HG03575 (cell line): ENCODE measurements around the gene KLK3.

Experiments used
- ATAC-seq: cut with Tn5 transposase; IDR thresholded peaks from one replicate; pipeline ENCODE4 v1.9.1; 2021; ENCODE audit not compliant: unreplicated experiment, insufficient number of reproducible peaks, low FRiP score; ENCODE audit errors: extremely low read depth

KLK3 gene

DNA sequence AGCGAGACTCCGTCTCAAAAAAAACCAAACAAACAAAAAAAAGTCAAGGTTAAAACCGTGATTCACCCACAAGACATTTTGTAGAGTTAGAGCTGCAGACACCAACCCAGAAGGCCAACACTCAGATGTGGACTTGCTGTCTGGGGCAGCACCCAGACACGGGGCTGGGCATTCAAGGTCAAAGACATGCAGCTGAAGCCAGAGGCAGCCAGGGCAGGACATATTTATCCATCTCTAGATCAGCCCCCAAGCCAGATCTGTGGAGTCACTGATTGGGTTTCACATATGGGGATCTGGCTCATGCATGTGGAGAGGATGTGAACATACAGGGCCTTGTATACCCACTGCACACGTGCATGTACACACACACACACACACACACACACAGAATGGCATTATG lies 24.9 kb upstream of the KLK3 start:
- ATAC-seq, result no peak

DNA sequence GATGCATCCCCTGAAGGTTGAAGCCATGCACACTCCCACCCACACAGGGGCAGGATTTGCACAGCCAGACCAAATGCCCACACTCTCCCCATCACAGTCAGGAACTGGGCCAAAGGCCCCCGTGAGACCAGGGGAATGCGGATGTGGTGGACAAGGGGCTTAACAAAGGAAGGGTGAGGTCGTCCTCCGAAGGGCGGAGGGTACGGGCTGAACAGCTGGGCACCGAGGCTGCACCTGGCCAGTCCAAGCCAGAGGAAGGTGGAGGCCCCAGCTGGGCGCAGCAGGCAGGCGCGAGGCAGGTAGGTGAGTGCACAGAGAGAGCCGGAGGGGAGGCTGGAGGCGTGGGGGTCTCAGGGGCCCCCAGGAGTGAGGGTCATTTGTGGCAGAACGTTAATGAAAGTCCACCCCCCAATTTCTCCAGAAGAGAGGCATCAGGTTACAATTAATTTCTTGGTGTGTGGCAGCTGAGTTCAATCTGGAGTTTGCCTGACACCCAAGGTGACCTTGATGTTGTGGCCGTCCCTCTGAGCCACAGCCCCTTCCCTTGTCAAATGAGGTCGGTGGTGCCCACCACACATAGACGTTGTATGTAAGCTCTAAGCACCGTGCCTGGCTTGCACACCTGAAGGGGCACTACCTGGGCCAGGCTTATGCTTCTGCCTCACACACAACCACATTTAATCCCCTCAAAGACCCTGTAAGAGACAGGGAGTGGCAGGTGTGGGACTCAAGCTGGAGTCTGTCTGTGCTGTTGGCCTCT lies 24.3 kb upstream of the KLK3 start:
- no peak for ATAC-seq

DNA sequence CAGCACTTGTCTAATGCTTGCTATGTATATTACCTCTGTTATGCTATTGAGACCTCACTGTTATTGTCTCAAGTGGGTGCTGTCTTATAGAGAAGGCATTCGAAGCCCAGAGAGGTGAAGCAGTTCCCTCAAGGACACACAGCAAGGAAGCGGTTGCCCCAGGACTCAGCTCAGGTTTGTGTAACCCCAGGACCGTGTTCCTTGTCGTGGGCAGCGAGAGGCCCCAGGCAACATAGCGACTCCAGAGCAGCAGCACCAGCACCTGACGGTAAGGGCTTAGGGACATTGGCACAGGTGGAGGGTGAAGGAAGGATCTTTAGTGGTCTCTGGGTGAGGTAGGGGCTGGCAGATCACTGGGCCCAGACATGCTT lies 23.7 kb upstream of the KLK3 start:
- no peak for ATAC-seq

DNA sequence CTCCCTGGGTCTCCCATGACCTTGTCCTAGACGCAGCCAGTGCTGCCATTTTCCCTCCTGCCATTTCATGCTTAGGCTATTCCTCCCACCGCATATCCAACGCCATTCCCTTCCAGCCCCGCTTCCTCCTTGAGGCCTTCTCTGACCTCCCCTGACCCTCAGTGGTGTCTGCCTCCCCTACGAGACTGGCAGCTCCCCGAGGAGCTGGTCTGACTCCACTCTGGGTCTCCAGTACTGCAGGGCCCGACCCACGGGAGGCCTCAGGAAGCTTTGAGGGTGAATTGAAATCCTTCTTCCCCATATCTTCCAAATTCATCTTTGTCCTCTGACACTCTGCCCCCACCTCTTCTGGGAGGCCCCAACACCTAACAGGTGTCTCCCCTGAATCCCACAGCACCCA lies 22.0 kb upstream of the KLK3 start:
- no peak for ATAC-seq

DNA sequence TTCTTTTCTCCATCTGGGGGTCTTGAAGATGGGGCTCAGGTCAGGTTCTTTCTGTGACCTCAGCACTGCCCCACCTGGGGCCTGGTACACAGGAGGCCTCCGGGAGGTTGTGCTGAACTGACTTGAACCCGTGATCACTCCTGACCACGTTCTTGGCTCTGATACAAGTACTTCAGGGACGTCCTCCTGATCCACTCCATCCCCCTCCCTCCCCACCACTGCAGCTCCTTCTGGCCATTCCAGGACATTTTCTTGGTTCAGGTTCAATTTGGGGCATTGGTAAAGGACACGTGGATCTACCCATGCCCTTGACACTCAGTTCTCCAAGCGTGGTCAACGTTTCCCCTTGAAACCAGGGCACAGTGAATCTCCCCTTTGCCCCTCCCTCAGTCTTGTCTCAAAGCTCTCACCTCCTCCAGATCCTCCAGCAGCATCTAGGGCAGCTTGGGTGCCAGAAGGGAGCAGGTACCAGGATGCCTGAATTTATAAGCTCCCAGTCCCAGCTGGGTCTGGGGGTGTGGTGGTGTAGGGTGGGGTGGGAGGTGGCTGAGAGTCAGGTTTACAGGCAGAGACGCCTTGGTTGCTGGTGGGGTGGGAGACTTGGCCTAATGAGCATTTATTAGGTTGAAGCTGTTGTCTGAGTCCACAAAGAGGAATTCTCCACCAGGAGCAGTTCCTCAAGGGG lies 21.5 kb upstream of the KLK3 start, which contains the start of gene KLK15:
Gene KLK15, minus strand, starts transcription at position 458 of the 685 bp plus-strand sequence. CDS start 2,082 bp downstream, outside the sequence.
- ATAC-seq, result no peak

DNA sequence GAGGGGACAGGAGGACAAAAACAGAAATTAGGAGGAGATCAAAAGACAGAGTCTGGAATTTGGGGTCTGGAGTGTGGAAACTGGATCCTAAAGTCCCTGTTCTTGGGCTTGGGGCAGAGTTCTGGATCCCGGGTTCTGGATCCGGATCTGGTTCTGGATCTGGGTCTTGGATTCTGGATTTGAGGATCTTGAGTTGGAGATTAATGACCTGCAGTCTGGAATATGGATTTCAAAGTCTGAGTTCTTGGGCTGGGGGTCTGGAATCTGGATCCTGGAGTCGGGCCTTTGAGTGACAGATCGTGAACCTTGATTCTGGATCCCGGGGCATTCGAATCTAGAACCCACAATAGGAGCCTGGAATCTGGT lies 20.9 kb upstream of the KLK3 start:
- no peak for ATAC-seq

DNA sequence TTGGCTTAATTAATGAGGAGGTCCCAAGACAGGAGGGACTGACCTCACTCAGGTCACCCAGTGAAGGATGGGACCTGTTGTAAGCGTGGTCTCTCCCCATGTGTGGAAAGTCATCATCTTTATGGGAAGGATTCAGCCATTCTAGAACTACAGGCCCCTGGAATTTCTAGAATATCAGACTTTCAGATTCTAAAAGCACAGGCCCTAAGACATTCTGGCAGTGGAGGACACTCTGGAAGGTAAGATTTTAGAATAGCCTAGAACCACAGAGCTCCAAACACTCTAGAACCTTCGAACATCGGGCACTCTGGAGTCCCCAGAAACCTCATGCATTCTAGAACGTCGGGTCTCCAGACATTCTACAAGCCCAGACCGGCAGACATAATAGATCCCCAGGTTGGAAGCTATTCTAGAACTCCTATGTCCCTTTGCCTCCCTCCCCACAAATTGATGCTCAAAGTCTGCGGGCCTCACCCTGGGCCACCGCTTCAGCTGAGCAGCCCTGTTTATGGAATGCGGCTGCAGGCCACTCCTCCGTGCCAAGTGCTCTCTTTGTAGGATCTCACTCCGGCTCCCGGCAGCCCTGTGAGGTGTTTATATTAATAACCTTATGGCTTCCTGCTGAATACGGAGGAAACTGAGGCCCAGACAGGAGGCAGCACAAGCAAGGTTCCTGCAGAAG lies 19.5 kb upstream of the KLK3 start:
- no peak for ATAC-seq

DNA sequence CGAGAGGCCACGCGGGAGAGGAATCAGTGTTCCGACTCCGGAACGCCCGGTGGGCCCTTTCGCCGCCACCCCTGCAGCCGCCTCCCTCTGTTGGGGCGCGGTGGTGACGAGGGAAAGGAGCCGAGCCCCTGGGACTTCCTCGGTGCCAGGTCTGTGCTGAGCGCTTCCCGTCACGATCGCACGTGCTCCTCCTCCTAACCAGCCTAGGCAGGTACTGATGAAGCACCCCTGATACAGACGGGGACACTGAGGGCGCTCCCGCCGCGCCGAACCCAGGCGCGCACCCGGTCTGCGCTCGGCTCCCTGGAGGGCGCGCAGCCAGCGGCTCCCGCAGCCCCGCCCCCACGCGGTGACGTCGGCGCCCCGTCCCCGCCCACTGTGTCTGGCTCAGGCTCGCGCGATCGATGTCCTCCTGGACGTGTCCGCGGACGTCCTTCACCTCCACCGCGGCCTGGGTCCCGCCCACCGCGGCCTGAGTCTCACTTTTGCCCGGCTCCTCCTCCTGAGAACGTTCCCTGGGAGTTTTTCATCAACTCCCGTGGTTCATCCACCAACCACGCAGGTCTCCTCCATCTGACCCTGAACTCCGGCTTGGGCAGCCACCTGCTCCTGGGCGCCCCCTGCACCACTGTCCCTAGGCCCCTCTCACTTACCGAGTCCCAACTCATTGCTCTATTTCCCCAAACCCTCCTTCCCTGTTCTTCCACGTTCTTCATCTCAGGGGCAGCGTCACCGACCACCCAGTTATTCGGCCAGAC lies 18.8 kb upstream of the KLK3 start:
- no peak for ATAC-seq

DNA sequence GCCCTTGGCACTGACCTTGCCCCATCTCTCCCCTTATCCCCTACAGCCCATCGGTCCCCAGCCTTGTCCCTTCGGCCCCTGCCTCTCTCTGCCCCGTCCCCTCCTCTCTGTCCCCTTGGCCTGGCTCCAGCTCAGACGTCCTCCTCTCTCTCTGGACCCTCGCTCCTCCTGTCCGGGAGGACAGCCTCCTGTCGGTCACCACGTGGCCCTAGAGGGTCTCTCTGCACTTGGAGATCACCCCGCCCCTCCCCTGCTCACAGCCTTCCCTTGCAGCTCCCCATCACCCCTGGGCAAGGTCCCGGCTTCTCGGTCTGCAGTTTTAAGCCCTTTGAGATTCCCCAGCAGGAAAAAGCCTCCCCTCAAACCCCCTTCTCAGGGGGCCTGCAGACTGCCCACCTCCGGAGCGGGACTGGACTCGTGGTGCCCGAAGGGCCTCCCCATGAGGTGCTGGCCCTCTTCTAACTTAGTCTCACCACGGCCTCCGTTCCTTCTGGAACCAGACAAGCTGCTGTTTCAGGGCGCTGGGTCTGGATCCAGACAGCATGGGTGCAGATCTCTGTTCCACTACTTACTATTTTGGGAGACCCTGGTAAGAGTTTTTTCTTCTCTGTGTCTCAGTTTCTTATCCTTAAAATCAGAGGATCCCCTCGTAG lies 18.0 kb upstream of the KLK3 start:
- ATAC-seq, result no peak

DNA sequence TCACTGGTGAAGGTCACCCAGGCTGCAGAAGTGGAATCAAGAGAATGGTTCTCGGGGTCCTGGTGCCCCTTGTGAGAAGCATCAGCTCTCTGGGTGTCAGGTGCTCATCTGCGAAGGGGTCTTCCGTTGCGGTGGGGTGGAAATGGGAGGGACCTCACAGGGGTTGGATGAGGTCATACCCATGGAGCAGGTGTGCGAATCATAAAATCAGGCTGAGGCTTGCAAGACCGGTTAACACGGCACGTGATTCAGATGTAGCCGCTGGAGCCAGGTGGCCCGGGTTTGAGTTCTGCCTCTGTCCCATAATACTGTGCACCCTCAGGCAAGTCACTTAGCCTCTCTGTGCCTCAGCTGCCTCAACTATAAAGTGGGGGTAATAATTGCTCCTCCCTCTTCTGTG lies 17.4 kb upstream of the KLK3 start:
- no peak for ATAC-seq

DNA sequence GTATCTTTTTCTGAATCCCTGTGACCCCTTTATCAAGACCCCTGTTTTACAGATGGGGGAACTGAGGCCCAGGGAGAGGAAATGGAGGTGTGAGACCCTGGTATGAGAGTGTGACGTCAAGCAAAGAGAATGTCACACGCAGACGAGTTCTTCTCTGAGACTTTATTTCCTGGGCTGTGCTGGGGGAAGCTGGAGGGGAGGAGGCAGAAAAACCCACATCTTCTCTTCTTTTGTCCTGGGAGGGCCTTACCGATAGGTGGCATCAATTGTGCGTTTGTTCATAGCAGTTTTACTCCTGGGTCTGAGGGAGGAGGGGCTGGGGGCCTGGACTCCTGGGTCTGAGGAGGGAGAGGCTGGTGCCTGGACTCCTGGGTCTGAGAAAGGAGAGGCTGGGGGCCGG lies 16.5 kb upstream of the KLK3 start:
- ATAC-seq, result no peak

DNA sequence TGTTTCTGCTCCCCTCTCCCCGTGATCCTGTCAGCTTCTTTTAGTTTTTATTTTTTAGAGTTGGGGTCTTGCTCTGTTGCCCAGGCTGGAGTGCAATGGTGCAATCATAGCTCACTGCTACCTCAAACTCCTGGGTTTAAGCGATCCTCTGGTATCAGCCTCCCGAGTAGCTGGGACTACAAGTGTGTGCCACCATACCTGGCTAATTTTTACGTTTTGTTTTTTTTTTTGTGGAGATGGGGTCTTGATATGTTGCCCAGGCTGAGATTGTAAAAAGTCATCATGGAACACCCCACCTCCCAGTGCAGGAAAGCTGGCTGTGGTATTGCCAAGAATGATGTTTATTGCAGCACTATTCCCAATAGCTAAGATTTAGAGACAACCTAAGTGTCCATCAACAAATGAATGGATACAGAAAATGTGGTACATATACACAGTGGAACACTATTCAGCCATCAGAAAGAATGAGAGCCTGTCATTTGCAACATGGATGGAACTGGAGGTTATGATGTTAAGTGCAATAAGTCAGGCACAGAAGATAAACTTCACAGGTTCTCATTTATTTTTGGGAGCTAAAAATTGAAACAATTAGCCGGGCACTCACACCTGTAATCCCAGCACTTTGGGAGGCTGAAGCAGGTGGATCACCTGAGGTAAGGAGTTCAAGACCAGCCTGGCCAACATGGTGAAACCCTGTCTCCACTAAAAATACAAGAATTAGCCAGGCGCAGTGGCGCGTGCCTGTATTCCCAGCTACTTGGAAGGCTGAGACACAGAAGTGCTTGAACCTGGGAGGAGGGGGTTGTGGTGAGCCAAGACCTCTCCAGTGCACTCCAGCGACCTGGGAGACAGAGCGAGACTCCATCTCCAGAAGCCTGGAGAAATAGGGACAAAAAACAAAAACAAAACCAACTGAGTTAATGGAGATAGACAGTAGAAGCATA lies 14.7 kb upstream of the KLK3 start:
- ATAC-seq, result no peak

DNA sequence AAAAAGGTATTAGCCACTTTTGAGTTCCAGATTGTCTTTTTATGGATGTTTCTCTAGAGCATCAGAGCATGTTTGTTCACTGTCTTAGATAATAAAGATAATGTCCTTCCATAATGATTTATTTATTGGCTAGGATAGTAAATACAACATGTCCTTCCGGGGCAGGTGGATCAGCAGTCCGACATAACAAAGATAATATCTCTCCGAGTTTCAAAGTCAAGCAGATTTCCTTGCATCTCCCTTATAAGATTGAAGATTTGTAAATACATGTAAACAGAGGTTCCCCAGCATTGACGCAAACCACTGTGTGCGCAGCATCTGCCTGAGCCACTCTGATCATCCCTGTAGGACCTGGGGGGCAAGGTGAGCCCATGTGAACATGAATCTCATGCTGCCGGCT lies 12.6 kb upstream of the KLK3 start:
- ATAC-seq, result no peak

DNA sequence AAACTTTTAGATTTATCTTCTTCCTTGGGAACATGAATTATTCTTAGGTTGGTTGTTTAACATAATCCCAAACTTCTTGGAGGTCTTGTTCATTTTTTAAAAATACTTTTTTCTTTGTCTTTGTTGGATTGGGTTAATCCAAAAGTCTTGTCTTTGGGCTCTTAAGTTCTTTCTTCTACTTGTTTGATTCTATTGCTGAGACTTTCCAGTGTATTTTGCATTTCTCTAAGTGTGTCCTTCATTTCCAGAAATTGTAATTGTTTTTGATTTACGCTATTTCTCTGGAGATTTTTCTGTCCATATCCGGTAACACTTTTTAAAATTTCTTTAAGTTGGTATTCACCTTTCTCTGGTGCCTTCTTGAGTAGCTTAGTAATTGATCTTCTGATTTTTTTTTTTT lies 11.5 kb upstream of the KLK3 start:
- ATAC-seq, result no peak

DNA sequence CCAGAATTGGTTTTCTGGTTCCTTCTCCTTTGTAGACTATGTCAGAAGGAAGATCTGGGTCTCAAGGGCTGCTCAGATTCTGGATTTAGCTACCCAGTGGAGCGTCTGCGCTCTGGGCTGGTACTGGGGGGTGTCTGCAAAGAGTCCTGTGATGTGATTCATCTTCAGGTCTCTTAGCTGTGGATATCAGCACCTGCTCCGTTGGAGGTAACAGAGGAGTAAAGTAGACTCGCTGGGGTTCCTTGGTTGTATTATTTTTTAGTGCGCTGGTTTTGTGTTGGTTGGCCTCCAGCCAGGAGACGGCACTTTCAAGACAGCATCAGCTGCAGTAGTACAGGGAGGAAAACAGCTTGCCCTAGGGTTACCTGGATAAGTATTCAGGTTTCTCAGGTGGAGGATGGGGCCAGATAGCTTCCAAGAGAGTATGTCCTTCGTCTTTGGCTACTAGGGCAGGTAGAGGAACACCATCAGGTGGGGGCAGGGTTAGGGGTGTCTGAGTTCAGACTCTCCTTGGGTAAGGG lies 11.0 kb upstream of the KLK3 start:
- ATAC-seq, result no peak

DNA sequence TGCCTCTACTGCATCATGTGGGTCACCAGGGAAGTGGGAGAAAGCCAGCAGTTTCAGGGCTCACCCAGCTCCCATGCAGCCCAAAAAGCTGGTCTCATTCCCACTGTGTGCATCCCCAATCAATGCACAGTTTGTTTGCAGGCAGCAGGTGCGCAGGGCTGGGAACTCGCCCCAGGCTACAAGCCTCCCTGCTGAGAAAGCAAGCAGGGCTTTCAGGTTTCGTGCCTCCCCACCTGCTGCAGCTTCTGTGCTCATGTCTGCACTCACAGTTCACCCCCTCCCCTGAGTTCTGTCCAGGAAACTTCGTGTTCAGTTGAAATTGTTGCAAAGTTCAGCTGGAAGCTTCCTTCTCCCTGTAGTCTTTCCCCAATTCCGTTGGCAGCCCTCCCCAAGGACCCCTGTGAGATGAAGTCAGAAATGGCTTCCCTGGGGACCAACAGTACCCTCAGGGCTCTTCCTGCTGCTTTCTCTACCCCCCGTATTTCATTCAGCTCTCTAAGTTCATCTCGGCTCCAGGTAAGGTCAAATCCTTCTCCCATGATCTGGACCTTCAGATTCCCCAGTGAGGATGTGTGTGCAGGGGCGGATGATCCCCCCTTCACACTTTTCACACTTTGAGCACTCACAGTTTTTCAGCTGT lies 10.3 kb upstream of the KLK3 start:
- no peak for ATAC-seq

DNA sequence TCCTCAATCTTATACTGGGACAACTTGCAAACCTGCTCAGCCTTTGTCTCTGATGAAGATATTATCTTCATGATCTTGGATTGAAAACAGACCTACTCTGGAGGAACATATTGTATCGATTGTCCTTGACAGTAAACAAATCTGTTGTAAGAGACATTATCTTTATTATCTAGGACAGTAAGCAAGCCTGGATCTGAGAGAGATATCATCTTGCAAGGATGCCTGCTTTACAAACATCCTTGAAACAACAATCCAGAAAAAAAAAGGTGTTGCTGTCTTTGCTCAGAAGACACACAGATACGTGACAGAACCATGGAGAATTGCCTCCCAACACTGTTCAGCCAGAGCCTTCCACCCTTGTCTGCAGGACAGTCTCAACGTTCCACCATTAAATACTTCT lies 4.0 kb upstream of the KLK3 start:
- ATAC-seq, result no peak
